ENCODE data around the gene GADD45B.

- TF ChIP-seq CTCF (IDR thresholded peaks at IDR 0.05) = no peak
- no peak for TF ChIP-seq POLR2A (IDR thresholded peaks at IDR 0.05)
- TF ChIP-seq POLR2AphosphoS5 (IDR thresholded peaks at IDR 0.05) = peak in 2 of 3 donors; percentile 38 to 63
Measured at GRCh38 chr19:2491130-2491801, 15.3 kb downstream of the GADD45B start.

Measured in breast epithelium (tissue), 3 donors.